ENCODE measurements around the gene OR5AU1. TPM values are rescaled to one million over a fixed set of nuclear protein-coding genes. Genes with fewer than 3 reads are reported as not detected.
A peak's percentile ranks its signal among the peaks of the same experiment; 100 is the strongest.

Gene OR5AU1
- total RNA-seq, 1 donor from 2014 or later, result not detected

DNA sequence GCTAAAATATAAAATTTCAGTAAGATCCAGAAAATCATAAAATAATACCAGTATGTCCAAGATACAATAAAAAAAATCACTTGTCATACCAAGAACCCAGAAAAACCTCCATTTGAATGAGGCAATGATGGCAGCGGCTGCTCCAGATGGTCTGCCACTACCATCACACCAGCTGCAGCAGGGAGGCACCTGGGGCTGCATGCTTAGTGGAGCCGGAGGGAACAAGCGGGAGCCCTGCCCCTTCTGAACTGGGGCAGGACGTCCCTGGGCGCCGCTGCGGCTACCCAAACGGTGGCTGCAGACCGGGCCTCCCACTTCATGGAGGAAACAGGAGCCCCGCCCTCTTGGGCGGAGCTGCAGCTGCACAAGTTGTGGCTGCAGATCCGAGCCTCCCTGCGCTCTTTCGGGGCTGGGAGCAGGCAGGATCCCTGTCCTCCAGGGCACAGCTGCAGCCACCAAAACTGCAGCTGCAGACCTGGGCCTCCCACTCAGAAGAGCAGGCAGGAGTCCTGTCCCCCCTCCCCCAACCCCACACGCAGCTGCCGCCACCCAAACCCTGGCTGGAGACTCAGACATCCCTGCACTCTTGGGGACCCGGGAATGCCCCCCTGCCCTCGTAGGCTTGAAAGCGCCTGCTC, 36.1 kb upstream of the OR5AU1 start:
- Histone ChIP-seq H3K36me3 (no peaks in the 10 kb centered on the region), H3K4me3 (peak overlapping the region; percentile 24), H4K20me1 (ENCODE audit: low read depth) (no peaks in the 10 kb centered on the region), H2AFZ (replicated peaks) (peak overlapping the region; percentile 71), H3K9ac (no peak overlapping the region), H3K4me2 (peak overlapping the region; percentile 60), H3K9me3 (ENCODE audit: low read depth) (no peaks in the 10 kb centered on the region), H3K27me3 (no peaks in the 10 kb centered on the region), H3K79me2 (ENCODE audit: low read depth) (no peaks in the 10 kb centered on the region), H3K4me1 (peaks cover 3% of the 10 kb centered on the region), H3K27ac (no peak overlapping the region), H3F3A (ENCODE audit: low read depth) (peaks cover 33% of the 10 kb centered on the region)
- peaks cover 5% of the 10 kb centered on the region for H3K9me3 Mint-ChIP-seq
- no peaks in the 10 kb centered on the region for H3K36me3 Mint-ChIP-seq
- H3K27me3 Mint-ChIP-seq (ENCODE audit: insufficient read depth, low read depth), result peaks cover 12% of the 10 kb centered on the region
- no peak for TF ChIP-seq EZH2phosphoT487 (IDR thresholded peaks at IDR 0.05)
- TF ChIP-seq, protein P1, sequence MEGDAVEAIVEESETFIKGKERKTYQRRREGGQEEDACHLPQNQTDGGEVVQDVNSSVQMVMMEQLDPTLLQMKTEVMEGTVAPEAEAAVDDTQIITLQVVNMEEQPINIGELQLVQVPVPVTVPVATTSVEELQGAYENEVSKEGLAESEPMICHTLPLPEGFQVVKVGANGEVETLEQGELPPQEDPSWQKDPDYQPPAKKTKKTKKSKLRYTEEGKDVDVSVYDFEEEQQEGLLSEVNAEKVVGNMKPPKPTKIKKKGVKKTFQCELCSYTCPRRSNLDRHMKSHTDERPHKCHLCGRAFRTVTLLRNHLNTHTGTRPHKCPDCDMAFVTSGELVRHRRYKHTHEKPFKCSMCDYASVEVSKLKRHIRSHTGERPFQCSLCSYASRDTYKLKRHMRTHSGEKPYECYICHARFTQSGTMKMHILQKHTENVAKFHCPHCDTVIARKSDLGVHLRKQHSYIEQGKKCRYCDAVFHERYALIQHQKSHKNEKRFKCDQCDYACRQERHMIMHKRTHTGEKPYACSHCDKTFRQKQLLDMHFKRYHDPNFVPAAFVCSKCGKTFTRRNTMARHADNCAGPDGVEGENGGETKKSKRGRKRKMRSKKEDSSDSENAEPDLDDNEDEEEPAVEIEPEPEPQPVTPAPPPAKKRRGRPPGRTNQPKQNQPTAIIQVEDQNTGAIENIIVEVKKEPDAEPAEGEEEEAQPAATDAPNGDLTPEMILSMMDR (IDR thresholded peaks at IDR 0.05), result no peak
- TF ChIP-seq EZH2 (IDR thresholded peaks at IDR 0.05), result no peak
- DNase-seq (ENCODE audit: low spot score), result peak; percentile 93
- H3K4me1 Mint-ChIP-seq, result peaks cover 9% of the 10 kb centered on the region
- peak overlapping the region; percentile 64 for H3K4me3 Mint-ChIP-seq
- H3K27ac Mint-ChIP-seq, result no peak overlapping the region

DNA sequence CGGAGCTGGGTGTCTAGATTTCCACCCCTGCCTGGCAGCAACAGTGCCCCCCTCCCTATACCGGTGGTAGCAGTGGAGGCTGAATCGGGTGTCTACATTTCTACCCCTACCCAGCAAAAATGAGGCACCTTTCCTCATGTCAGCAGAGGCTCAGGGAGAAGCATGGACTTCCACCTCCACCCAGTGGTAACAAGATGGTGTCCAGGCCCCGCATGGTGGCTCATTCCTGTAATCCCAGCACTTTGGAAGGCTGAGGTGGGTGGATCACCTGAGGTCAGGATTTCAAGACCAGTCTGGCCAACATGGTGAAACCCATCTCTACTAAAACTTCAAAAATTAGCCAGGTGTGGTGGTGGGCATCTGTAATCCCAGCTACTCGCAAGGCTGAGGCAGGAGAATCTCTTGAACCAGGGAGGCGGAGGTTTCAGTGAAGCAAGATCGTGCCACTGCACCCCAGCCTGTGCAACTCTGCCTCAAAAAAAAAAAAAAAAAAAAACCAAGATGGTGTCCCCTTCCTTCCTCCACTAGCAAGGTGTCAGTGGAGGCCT, 35.5 kb upstream of the OR5AU1 start:
- TF ChIP-seq, protein P1 (IDR thresholded peaks at IDR 0.05), result no peak
- TF ChIP-seq EZH2 (IDR thresholded peaks at IDR 0.05) (no peak), EZH2phosphoT487 (IDR thresholded peaks at IDR 0.05) (no peak)
- DNase-seq (ENCODE audit: low spot score), result no peak
- Histone ChIP-seq H3K4me1 (peaks cover 3% of the 10 kb centered on the region), H3K79me2 (ENCODE audit: low read depth) (no peaks in the 10 kb centered on the region), H3F3A (ENCODE audit: low read depth) (peaks cover 33% of the 10 kb centered on the region), H3K36me3 (no peaks in the 10 kb centered on the region), H3K9ac (no peak overlapping the region), H3K27me3 (no peaks in the 10 kb centered on the region), H2AFZ (replicated peaks) (peak overlapping the region; percentile 55), H4K20me1 (ENCODE audit: low read depth) (no peaks in the 10 kb centered on the region), H3K27ac (no peak overlapping the region), H3K4me3 (peak overlapping the region; percentile 24), H3K9me3 (ENCODE audit: low read depth) (no peaks in the 10 kb centered on the region), H3K4me2 (peak overlapping the region; percentile 60)
- no peak overlapping the region for H3K27ac Mint-ChIP-seq
- peaks cover 9% of the 10 kb centered on the region for H3K4me1 Mint-ChIP-seq
- H3K4me3 Mint-ChIP-seq, result peak overlapping the region; percentile 64
- H3K27me3 Mint-ChIP-seq (ENCODE audit: insufficient read depth, low read depth), result peaks cover 12% of the 10 kb centered on the region
- peaks cover 3% of the 10 kb centered on the region for H3K9me3 Mint-ChIP-seq
- no peaks in the 10 kb centered on the region for H3K36me3 Mint-ChIP-seq

DNA sequence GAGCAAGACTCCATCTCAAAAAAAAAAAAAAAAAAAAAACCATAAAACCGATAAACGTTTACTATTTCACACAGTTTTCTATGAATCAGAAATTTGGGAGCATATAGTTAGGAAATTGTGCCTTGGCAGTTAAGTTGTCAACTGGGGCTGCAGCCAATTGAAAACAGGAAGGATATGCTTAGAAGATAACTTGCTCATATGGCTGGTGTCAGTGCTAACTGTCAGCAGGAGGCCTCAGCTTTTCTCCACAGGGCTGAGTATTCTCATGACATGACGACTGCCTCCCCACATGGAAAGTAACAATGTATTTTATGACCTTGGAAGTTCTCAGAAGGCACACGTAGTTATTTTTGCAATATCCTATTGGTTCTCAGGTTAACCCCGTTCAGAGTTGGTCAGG, 29.6 kb upstream of the OR5AU1 start:
- Mint-ChIP-seq H3K4me3 (no peak overlapping the region), H3K9me3 (peaks cover 4% of the 10 kb centered on the region), H3K4me1 (no peaks in the 10 kb centered on the region), H3K27me3 (ENCODE audit: insufficient read depth, low read depth) (no peaks in the 10 kb centered on the region), H3K27ac (no peak overlapping the region), H3K36me3 (no peaks in the 10 kb centered on the region)
- Histone ChIP-seq H3K27ac (no peak overlapping the region), H3K4me1 (no peaks in the 10 kb centered on the region), H4K20me1 (ENCODE audit: low read depth) (no peaks in the 10 kb centered on the region), H3K4me3 (no peak overlapping the region), H3K4me2 (no peak overlapping the region), H2AFZ (replicated peaks) (no peak overlapping the region), H3K79me2 (ENCODE audit: low read depth) (no peaks in the 10 kb centered on the region), H3F3A (ENCODE audit: low read depth) (no peaks in the 10 kb centered on the region), H3K9ac (no peak overlapping the region), H3K36me3 (no peaks in the 10 kb centered on the region), H3K27me3 (no peaks in the 10 kb centered on the region), H3K9me3 (ENCODE audit: low read depth) (no peaks in the 10 kb centered on the region)
- no peak for DNase-seq (ENCODE audit: low spot score)
- no peak for TF ChIP-seq EZH2 (IDR thresholded peaks at IDR 0.05)
- TF ChIP-seq, protein P1 (IDR thresholded peaks at IDR 0.05), result no peak
- TF ChIP-seq EZH2phosphoT487 (IDR thresholded peaks at IDR 0.05), result no peak

Data from neural progenitor cell (in vitro differentiated cells).